Measurements from ENCODE around the gene MREG.
"Not testable (repeated sequence)": the region's sequence is repeated elsewhere in the genome, so short reads cannot be mapped to it uniquely, and the experiment has no call there.

MREG gene

DNA sequence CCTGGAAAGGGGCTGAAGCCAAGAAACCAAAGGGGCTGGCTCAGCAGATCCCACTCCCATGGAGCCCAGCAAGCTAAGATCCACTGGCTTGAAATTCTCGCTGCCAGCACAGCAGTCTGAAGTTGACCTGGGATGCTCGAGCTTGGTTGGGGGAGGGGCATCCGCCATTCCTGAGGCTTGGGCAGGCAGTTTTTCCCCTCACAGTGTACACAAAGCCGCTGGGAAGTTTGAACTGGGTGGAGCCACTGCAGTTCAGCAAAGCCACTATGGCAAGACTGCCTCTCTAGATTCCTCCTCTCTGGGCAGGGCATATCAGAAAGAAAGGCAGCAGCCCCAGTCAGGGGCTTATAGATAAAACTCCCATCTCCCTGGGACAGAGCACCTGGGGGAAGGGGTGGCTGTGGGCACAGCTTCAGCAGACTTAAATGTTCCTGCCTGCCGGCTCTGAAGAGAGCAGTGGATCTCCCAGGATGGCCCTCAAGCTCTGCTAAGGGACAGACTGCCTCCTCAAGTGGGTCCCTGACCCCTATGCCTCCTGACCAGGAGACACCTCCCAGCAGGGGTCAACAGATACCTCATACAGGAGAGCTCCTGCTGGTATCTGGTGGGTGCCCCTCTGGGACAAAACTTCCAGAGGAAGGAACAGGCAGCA is 24.7 kb downstream of the MREG start:
- DNase-seq (ENCODE audit: low read depth): not testable (repeated sequence)

- DNase-seq (ENCODE audit: low read depth): no peak
These were observed 28.1 kb downstream of the MREG start for GRCh38 chr2:215985257-215985656.

GRCh38 chr2:215984661-215985060 is 28.7 kb downstream of the MREG start:
- no peak for DNase-seq (ENCODE audit: low read depth)

DNA sequence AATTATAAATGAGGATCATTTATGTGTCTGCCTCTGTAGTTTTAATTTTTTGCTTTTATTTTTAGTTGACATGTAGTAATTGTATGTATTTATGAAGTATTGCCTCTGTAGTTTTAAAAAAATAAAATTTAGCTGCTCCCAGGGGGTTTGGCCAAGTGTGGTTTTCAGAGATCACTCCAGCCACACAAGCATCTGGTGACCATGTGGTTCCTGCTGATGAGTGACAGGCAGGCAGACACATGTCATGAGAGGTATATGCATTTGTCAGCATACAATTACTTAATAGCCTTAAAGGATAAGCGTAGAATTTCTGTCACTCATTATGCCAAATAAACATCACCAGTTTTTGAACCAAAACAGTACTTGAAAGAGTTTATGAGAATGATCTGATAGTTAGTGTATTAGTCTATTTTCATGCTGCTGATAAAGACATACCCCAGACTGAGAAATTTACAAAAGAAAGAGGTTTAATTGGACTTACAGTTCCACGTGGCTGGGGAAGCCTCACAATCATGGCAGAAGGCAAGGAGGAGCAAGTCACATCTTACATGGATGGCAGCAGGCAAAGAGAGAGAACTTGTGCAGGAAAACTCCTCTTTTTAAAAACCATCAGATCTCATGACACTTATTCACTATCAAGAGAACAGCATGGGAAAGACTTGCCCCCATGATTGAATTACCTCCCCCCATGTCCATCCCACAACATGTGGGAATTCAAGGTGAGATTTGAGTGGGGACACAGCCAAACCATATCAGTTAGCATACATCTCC is 29.6 kb downstream of the MREG start:
- DNase-seq (ENCODE audit: low read depth): no peak

DNA sequence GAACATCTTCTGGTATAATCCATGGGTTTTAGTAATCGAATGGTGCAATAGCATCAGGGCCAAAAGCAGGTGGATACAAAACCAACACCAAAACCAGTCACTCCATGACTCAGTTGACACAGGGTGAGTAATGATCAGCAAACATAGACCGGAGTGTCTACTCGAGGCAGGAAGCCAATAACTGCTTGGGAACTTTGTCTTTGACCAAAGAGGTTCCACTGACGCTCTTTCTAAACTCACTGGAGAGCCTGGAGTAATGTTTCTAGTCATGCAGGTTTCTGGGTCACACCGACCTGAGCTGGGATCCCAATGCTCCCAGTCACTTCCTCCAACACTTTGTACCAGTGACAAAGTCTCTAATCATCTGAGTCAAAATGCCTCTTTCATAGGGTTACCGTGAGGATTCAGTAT is 30.9 kb downstream of the MREG start:
- no peak for DNase-seq (ENCODE audit: low read depth)

- DNase-seq (ENCODE audit: low read depth): no peak
These were observed 32.2 kb downstream of the MREG start for GRCh38 chr2:215981115-215981514.

DNA sequence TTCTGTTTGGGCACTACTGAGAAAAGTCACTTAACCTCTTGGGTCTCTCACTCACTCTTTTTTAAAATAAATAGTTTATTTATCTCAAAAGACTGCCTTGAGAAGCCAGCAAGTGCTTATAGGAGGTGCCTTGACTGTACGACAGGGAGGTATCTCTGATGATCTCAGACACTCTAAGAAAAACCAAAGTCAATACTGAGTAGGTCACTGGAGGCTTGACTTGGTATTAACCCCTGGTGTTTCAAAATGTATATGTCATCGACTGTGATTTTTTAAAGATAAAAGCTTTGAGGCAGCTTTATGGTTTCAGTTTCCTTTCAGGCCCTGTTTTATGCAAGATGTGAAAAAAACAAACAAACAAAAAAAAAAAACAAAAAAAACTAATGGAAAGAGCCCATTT is 33.7 kb downstream of the MREG start:
- no peak for DNase-seq (ENCODE audit: low read depth)

- DNase-seq (ENCODE audit: low read depth): no peak
These were observed 38.5 kb downstream of the MREG start for GRCh38 chr2:215974700-215975429.

DNA sequence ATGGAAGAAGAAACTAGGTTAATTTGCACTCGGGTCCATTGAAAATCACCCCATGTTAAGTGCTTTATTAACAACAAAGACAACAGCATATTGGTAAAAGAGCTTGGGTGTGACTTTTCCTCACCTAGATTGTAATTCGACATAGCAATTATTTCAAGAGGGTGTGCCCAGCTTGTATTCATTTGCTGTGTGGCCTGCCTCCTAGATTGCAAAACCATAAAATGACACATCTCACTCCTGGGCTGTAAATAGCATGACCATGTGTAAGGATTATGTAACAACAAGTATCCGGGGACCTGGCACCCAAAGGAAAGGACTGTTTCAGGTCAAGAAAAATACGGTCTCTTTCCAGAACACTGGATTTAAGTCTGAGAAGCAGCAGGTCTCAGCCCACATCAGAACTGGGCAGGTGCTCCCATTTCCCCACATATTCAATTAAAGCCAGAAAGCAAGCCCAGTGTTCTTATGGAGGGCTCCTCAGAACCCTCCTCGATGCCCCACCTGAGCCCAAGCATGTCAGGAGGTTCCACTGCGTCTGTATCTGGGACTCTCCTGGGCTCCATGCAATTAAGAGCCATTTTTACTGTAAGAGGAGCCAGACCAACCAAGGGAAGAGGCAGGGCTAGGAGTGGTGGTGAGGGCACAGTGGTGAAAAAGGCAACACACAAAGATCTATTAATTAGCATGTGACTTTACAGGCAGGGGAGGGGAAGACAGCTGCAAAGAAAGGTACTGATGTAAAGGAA is 39.2 kb downstream of the MREG start:
- DNase-seq (ENCODE audit: low read depth): no peak

DNA sequence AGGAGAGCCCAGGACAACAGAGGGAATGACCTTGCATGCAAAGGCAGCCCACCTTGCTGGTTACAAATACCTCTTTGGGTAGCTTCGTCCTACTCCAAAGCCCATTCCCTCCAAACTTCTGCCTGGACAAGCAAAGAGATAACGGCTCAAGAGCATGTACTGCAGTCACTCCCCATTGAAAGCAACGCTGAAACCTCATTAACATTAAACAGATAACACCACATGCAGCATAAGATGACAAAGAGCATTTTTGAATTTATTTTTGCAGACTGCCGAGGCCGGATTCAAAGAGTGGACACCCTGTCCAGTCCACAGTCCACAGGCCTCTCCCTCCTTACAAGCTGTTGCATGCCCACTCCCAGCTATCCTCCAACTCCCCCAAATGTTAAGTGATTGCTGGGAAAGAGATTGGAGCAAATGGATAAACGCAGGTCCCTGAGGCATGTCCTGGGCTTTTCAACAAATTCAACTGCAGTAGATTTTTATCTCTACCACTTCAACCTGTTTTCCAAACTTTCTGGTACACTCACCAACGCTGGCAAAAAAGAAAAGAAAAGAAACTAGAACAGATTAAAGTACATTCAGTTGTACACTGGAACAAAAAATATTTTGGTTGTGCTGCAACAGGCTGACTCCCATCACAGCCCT is 40.1 kb downstream of the MREG start:
- DNase-seq (ENCODE audit: low read depth): no peak

DNA sequence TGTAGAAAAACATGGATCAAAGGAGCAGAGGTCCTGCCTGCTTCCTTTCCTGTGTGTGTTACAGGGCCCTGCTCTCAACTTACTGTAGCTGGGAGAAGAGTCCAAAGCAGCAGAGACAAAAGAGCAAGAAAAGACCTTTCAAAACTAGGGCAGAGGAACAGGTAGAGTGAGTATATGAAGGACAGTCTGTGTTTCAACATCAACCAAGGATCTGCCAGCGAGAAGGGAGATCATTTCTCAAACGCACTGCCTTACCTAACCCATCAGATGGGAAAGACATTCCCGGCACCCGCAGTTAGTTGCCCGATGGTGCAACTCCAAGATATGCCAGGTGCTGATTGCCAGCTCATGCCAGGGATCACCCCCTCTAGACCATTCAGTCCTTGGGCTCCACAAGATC is 41.7 kb downstream of the MREG start:
- DNase-seq (ENCODE audit: low read depth): no peak

DNA sequence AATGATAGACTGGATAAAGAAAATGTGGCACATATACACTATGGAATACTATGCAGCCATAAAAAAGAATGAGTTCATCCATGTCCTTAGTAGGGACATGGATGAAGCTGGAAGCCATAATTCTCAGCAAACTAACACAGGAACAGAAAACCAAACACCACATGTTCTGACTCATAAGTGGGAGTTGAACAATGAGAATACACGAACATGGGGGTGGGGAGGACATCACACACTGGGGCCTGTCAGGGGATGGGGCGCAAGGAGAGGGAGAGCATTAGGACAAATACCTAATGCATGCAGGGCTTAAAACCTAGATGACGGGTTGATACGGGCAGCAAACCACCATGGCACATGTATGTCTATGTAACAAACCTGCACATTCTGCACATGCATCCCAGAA is 42.5 kb downstream of the MREG start:
- not testable (repeated sequence) for DNase-seq (ENCODE audit: low read depth)

- DNase-seq (ENCODE audit: low read depth): no peak
These were observed 42.9 kb downstream of the MREG start for GRCh38 chr2:215970425-215970824.

GRCh38 chr2:215969131-215969841 is 44.1 kb downstream of the MREG start:
- DNase-seq (ENCODE audit: low read depth): no peak

DNA sequence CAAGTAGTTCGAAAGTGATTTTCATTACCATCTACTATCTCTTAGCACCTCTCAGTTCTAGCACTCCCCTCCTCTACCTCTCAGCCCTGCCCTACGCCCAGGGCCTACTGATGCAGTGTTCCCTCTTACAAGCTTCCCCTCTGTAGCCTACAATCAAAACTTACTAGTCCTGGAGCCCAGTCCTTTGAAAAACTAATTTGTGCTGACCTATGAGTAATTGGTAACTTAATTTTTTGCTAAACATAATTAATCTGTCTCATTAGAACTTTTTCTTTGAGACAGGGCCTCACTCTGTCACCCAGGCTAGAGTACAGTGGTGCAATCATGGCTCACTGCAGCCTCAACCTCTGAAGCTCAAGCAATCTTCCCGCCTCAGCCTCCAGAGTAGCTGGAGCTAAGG is 44.9 kb downstream of the MREG start:
- DNase-seq (ENCODE audit: low read depth): no peak

- DNase-seq (ENCODE audit: low read depth): no peak
These were observed 45.6 kb downstream of the MREG start for GRCh38 chr2:215967590-215968378.

DNA sequence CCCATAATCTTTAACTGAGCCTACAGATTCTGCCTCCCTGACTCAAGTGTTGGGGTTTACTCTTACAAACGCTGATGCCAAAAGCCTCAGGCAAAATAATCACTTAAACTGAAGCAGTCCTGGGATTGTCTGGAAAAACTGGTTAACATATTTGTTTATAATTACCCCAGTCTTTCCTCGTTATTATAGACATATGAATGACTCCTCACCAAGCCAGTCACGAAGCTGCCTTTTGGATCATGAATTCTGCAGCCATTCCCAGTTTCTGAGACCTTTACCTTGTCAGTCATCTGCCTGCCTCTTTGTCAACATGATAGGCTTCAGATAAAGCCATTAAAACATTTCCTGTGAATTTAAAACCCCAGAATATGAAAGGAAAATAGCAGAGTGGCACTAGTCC is 46.4 kb downstream of the MREG start:
- no peak for DNase-seq (ENCODE audit: low read depth)

GRCh38 chr2:215966274-215966673 is 47.1 kb downstream of the MREG start:
- no peak for DNase-seq (ENCODE audit: low read depth)

DNA sequence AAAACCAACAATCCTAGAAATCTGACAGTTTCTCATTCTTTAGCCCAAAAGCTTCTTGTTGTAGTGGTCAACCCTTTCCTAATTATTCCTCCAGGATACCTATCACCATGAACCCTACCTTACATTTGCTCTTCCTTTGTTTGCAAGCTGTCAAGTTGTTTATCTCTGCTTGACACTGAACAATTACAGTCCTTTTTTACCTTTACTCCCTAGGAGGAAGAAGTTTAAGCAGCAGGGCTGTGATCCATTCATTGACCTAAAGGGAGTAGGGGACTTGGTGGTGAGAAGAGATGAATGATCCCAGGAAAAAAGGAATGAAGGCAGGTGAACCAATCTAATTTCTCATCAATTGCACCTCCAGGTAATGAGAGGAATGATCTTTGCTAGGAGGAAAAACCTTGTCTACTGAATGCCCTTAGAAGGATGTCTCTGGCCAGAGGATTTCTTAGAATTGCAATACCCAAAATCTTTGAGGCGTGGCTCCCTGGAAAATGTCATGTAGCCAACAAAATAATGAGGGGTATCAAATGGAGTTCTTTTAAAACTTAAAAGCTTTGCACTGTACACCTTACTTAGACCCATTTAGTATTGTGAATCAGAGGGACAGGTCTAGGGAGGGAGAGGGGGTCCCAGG is 47.7 kb downstream of the MREG start:
- no peak for DNase-seq (ENCODE audit: low read depth)

DNA sequence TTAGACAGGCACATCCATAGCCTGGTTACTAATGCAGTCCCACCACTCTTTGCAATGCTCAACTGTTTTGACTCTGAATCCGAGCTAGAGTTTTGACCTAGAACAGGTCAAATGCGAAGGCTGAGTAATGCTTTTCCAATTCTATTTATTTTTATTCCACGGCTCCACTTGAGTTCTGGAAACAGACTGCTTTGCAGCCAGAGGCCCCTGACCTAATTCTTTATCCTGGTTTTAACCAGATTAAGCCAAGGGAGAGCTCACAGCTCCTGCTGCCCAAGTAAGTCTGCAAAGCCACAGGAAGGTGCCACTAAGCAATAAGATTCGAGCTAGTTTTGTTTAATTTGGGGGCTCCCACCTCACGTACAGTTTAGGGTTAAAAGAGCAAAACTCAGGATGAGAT is 51.4 kb downstream of the MREG start:
- DNase-seq (ENCODE audit: low read depth): no peak
